GM18867 (cell line): ENCODE results near the gene PSTPIP2.
"Not testable (repeated sequence)": the region's sequence is repeated elsewhere in the genome, so short reads cannot be mapped to it uniquely, and the experiment has no call there.

Experiments
- ATAC-seq: cut with Tn5 transposase; IDR thresholded peaks from one replicate; pipeline ENCODE4 v1.9.1; 2021; ENCODE audit warnings: mild to moderate bottlenecking, moderate library complexity; ENCODE audit not compliant: unreplicated experiment

Gene PSTPIP2

GRCh38 chr18:45993438-45993837 is 78.6 kb downstream of the PSTPIP2 start:
- no peak for ATAC-seq

GRCh38 chr18:45992527-45992926 is 79.5 kb downstream of the PSTPIP2 start:
- ATAC-seq = not testable (repeated sequence)

DNA sequence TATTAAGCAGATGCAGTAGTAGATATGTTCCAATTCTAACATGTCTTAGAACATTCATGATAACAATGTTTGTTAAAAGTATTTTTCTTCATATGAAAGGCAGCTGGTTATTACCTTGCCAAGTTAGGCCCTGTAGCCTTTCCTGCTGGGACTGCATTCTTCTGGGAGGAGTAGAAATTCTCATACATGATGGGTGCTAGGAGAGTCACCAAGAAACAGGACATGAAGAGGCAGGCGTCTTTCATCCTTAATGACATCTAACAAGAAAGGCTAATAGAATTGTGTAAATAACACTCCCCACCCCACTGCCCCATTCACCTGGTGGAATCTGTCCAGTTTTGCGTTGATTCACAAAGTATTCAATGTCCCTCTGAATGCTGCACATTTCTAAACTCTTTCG is 80.3 kb downstream of the PSTPIP2 start:
- ATAC-seq = no peak

DNA sequence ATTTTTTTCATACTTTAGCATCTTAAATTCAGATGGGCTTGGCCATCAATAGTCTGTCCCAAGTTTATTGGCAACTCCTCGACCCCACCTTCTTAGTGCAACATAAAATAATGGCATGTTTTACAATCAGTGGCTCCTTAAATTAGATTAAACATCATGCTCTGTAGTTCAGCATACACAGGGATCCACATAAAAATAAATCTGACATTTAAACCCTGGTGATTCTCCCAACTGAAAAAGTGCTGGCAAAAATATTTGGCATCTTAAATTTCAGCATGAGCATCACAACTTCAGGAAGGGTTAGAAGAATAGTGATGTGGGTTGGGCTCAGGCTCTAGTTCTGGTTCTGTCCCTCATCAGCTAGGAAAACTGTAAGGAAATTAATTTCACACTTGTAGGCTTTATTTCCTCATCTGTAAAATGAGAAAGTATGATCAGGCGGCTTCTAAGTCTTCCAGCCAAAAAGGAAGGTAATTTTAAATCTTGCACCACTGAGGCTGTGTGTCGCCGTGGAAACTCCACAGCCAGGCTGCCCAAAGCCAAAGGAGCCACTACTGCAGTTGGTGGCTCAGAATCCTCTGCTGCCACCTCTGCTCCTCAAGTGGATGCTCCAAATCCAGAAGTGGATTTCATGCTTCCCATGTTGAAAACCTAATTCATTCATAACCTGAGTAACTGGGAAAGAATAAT is 87.4 kb downstream of the PSTPIP2 start:
- no peak for ATAC-seq

- no peak for ATAC-seq
Measured at GRCh38 chr18:45981821-45982220, 90.2 kb downstream of the PSTPIP2 start.

- ATAC-seq = no peak
Measured at GRCh38 chr18:45980229-45980628, 91.8 kb downstream of the PSTPIP2 start.

DNA sequence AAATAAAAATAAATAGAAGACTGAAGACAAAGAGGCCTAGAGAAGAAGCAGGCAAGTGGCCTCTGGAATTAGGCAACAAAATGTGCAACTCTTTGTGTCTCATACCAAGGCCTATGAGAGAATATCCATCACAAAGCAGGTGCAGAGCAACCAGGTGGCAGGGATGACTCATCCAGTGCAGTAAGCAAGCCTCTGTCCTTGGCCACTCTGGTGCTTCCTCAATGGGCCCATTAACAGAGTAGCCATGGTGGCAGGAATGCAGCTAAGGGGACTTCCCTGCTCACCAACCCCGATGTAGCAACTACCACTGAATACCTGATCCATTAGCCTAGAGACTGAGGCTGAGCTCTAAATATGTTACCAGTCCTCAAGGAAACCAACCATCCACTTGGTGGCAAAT is 94.0 kb downstream of the PSTPIP2 start:
- no peak for ATAC-seq

DNA sequence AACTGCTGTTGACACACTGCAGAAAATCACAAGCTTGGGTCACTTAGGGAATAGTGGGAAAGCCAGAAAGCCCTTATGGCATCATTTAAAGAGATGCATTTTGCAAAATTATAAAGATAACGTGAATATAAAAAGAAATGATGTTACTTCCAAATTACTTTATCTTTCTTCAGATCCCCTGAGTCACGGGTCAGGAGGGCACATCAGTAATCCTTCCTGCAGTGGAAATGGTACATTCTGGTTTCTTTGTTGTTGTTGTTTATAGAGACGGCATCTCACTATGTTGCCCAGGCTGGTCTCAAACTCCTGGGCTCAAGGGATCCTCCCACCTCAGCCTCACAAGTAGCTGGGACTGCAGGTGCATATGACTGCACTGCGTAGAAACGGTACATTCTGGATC is 95.1 kb downstream of the PSTPIP2 start:
- ATAC-seq = no peak

DNA sequence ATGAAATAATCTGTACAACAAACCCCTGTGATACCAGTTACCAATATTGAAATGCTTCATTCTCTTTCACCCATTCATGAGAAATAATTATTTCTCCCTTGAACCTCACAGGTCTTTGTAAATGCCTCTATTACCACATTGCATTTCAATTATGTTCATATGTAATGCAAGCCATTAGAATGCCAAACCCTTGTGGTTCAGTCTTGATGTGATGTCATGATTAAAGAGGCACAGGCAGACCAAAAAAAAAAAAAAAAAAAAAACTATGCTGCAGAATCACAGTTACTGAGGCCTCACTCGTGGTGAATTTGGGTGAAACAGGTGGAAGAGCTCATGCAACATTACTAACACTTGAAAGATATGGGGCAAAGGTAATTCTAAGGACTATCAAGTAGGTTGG is 95.5 kb downstream of the PSTPIP2 start:
- ATAC-seq = no peak

- ATAC-seq = peak; percentile 74
Measured at GRCh38 chr18:45974088-45974536, 97.9 kb downstream of the PSTPIP2 start.

DNA sequence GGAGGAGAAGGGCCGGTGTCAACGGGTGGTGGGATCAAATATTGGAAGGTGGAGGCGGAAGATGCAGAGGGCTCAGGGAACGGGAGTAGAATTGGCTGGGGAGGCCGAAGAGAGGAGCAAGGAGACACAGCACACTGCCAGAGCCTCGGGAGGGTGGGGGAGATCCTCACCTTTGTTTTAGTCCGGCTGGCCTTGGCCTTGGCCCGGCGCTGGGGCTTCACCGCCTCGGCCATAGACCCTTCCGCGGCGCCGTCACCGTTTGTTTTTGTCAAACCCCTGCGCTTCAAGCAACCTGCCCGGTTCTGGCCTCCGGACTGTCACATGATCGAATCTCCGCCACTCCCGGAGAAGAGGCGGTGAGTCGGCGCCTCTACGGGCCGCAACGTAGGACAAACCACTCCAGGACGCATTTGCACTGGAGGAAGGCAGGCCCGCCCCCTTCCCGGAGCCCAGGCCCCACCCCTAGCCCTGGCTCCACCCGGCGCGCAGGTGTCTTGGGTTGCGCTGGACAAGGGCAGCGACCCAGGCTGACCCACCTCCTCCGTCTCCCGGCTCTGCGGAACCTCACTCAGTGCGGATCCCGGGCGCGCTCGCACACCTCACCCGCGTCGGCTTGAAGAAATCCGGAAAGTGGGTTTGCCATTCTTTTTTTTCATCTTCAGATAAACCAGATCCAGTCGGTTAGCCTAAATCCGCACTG is 104.9 kb downstream of the PSTPIP2 start, which contains the start of gene EPG5:
Gene EPG5 (minus strand): TSS at position 323 of the 700 bp plus-strand sequence. CDS start 90 bp downstream, at position 233.
- ATAC-seq = peak; percentile 98

DNA sequence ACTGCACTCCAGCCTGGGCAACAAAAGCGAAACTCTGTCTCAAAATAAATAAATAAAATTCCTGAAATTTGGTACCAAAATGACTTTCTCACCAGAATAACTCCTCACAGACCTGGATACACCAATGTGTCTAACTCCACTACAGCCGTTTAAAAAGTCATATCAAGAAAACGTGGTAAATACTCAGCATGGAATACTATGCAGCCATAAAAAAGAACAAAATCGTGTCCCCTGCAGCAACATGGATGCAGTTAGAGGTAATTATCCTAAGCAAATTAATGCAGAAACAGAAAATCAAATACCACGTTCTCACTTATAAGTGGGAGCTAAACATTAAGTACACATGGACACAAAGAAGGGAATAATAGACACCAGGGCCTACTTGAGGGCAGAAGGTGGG is 107.1 kb downstream of the PSTPIP2 start:
- not testable (repeated sequence) for ATAC-seq

GRCh38 chr18:45962866-45963265 is 109.2 kb downstream of the PSTPIP2 start:
- no peak for ATAC-seq

DNA sequence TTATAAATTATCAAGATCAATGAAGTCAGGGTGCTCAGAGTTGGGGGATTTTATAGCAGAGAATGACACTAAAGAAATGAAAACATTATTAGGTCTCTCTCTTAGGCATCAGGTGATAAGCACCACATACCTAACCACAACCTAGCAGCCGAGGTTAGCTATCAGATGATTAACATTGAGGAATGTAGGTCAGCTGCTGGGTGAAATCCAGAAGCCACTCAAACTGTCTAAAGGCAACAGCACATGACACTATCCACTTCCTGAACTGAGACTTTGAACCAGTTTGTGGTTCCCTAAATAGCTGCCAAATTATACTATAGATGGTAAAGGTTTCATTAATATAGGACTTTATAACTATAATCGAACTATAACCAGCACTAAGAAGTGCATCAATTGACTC is 109.6 kb downstream of the PSTPIP2 start:
- ATAC-seq = no peak

- ATAC-seq = not testable (repeated sequence)
Measured at GRCh38 chr18:45959484-45959883, 112.6 kb downstream of the PSTPIP2 start.

- no peak for ATAC-seq
Measured at GRCh38 chr18:45958730-45959129, 113.3 kb downstream of the PSTPIP2 start.

DNA sequence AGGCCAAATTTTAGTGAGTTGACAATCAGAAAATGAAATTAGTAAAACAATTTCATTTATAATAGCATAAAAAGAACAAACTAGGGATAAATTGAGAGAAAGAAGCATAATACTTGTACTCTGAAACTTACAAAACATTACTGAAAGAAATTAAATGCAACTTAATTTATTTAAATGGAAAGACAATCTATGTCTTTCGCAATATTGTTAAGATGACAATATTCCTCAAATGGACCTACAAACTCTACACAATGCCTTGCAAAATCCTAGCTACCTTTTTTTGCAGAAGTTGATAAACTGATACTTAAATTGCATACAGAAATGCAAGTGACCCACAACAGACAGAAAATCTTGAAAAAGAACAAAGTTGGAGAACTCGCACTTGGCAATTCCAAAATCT is 114.0 kb downstream of the PSTPIP2 start:
- no peak for ATAC-seq

- ATAC-seq = no peak
Measured at GRCh38 chr18:45957100-45957499, 115.0 kb downstream of the PSTPIP2 start.

DNA sequence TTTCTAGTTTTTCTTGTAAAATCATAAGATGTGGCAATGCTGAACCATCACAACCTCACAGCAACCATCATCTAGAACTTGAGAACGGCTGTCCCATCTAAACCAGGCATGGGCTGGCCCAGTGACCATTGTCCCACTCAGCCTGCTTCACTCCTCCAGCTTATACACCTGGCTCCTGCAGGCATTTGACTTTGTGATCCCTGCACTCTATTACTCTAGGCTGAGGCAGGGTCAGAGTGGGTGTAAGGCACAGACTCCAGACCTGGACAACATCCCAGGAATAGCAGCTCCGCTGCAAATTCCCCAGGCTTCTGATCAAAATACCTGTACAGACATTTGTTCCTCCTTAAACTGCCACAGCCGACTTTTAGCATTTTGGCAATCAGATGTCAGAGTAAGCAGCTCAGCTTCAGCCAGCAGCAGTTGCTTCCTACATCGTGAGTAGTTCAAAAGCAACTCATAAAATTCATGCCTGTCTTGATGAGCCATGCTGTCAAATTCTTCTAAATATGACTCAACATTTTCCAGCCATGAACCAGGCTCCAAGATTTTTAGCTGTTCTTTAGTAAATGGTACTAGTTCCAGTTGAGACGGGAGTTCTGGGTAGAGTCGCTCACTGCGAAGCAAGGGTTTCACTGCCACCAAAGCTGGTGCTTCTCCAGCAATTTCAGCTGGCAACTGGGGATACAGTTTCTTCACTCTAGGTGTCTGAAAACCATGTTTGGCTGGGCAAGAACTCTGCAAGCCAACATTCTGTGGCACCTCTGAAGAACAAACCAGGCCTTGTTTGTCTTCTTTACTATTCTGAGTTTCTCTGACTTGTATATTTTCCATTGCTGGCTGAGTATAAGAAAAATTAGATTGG is 117.8 kb downstream of the PSTPIP2 start:
- no peak for ATAC-seq

DNA sequence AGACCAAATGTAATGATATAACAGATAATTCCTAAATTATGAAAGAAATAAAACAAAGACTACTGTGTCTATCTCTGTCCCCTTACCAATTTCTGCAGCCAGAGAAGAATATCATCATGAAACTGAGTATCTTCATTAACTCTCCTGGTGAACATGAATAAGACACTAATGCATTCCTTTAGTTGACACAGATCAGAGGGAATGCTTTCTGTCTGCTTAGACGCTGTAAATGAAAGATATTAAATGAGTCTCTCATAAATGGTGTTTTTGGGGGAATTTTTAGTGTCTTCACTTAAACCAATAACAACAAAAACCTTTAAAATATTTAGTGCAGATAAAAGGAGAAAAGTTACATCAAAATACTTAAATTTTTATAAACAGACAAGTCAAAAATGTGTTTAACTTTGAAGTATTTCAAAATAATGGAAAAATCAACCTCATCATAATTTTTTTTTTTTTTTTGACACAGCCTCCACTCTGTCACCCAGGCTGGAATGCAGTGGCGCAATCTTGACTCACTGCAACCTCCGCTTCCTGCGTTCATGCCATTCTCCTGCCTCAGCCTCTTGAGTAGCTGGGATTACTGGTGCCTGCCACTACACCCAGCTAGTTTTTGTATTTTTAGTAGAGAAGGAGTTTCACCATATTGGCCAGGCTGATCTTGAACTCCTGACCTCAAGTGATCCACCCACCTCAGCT is 120.9 kb downstream of the PSTPIP2 start:
- ATAC-seq = no peak

- ATAC-seq = no peak
Measured at GRCh38 chr18:45945669-45946068, 126.4 kb downstream of the PSTPIP2 start.
